DMS153 (cell line): ENCODE measurements around the gene ROBO1.

ENCODE experiments used
- DNase-seq: peaks from one replicate; lab custom pipeline; 2025; lab: John Stamatoyannopoulos, UW

Gene ROBO1

GRCh38 chr3:78839693-78840092 lies 928.1 kb downstream of the ROBO1 start:
- DNase-seq, result no peak

GRCh38 chr3:78838362-78838761 lies 929.4 kb downstream of the ROBO1 start:
- DNase-seq, result no peak

GRCh38 chr3:78834910-78835309 lies 932.9 kb downstream of the ROBO1 start:
- DNase-seq, result no peak

- DNase-seq, result no peak
Observed at GRCh38 chr3:78832785-78833204, 935.0 kb downstream of the ROBO1 start.

GRCh38 chr3:78831446-78831972 lies 936.3 kb downstream of the ROBO1 start:
- DNase-seq, result no peak

GRCh38 chr3:78830470-78830869 lies 937.3 kb downstream of the ROBO1 start:
- no peak for DNase-seq

- DNase-seq, result no peak
Observed at GRCh38 chr3:78827618-78828017, 940.2 kb downstream of the ROBO1 start.

- no peak for DNase-seq
Observed at GRCh38 chr3:78825858-78826215, 942.0 kb downstream of the ROBO1 start.

GRCh38 chr3:78825118-78825857 lies 942.5 kb downstream of the ROBO1 start:
- DNase-seq, result no peak

GRCh38 chr3:78823859-78824258 lies 943.9 kb downstream of the ROBO1 start:
- no peak for DNase-seq

GRCh38 chr3:78823434-78823833 lies 944.4 kb downstream of the ROBO1 start:
- no peak for DNase-seq

GRCh38 chr3:78822726-78823125 lies 945.1 kb downstream of the ROBO1 start:
- no peak for DNase-seq

GRCh38 chr3:78820542-78820941 lies 947.3 kb downstream of the ROBO1 start:
- no peak for DNase-seq

- no peak for DNase-seq
Observed at GRCh38 chr3:78818161-78818985, 949.4 kb downstream of the ROBO1 start.

GRCh38 chr3:78814893-78815562 lies 952.8 kb downstream of the ROBO1 start:
- no peak for DNase-seq

GRCh38 chr3:78812166-78812565 lies 955.6 kb downstream of the ROBO1 start:
- no peak for DNase-seq

- DNase-seq, result no peak
Observed at GRCh38 chr3:78809966-78810365, 957.8 kb downstream of the ROBO1 start.

GRCh38 chr3:78804251-78805037 lies 963.4 kb downstream of the ROBO1 start:
- no peak for DNase-seq

- no peak for DNase-seq
Observed at GRCh38 chr3:78802562-78802930, 965.3 kb downstream of the ROBO1 start.

- no peak for DNase-seq
Observed at GRCh38 chr3:78801926-78802561, 965.8 kb downstream of the ROBO1 start.

- no peak for DNase-seq
Observed at GRCh38 chr3:78799681-78800080, 968.1 kb downstream of the ROBO1 start.
